Heart right ventricle (tissue), 16 donors: ENCODE measurements around the gene BRD9. TPM values are rescaled to one million over a fixed set of nuclear protein-coding genes. Genes with fewer than 3 reads are reported as not detected.
"Not testable (repeated sequence)": the region's sequence is repeated elsewhere in the genome, so short reads cannot be mapped to it uniquely, and the experiment has no call there.

Experiments used
- ATAC-seq, 8 donors: fragments of 200-7000 bp; cut with Tn5 transposase; one replicate each; pipeline ENCODE4 v1.9.1; 2020; ENCODE audit warnings: mild to moderate bottlenecking in 8 of 8, moderate library complexity in 8 of 8, moderate number of reproducible peaks in 1 of 8
- DNase-seq, 2 donors: peaks; one replicate each; pipeline ENCODE4 v3.0.0-alpha.2; 2020
- H3K27ac ChIP-seq, 10 donors: fragments of 200-600 bp; sonication (generic) in 2 of 10; one replicate each; pipeline versions ENCODE4 v1.5.0 to v1.8.0; 2020 to 2022; ENCODE audit warnings: mild to moderate bottlenecking in 3 of 10
- H3K27me3 ChIP-seq, 7 donors: fragments of 200-600 bp; one replicate each; pipeline ENCODE4 v1.8.0; 2021 to 2022; ENCODE audit warnings: mild to moderate bottlenecking in 2 of 7
- H3K36me3 ChIP-seq, 9 donors: fragments of 200-600 bp; sonication (generic) in 1 of 9; one replicate each; pipeline versions ENCODE4 v1.5.0 to v1.8.0; 2020 to 2022; ENCODE audit warnings: mild to moderate bottlenecking in 2 of 9
- H3K4me1 ChIP-seq, 9 donors: fragments of 200-600 bp; sonication (generic) in 1 of 9; one replicate each; pipeline versions ENCODE4 v1.5.0 to v1.8.0; 2020 to 2022; ENCODE audit warnings: mild to moderate bottlenecking in 4 of 9
- H3K4me3 ChIP-seq, 10 donors: fragments of 200-600 bp; sonication (generic) in 2 of 10; one replicate each; pipeline versions ENCODE4 v1.5.0 to v1.8.0; 2020 to 2022; ENCODE audit warnings: mild to moderate bottlenecking in 7 of 10, moderate library complexity in 2 of 10
- H3K9me3 ChIP-seq, 11 donors: fragments of 200-600 bp in 10 of 11; sonication (generic) in 2 of 11; one replicate each; pipeline versions ENCODE4 v1.5.0 to v1.8.0; 2013 to 2022; ENCODE audit warnings: mild to moderate bottlenecking in 2 of 11, control low read depth in 1 of 11, moderate library complexity in 1 of 11
- CTCF ChIP-seq, 9 donors: fragments of 200-600 bp; sonication (generic) in 2 of 9; IDR thresholded peaks; one replicate each; pipeline versions ENCODE4 v1.5.0 to v1.8.0; 2021 to 2022; ENCODE audit warnings: antibody characterized with exemption in 9 of 9, mild to moderate bottlenecking in 5 of 9, moderate library complexity in 1 of 9
- WGBS, 2 donors: extraction: QIAGEN DNeasy Blood & Tissue Kit; methylation state at CpG; one replicate each; pipeline ENCODE4 v1.1.7; 2013; ENCODE audit warnings: inconsistent platforms in 1 of 2; 5-methylcytosine and 5-hydroxymethylcytosine counted together
- intact Hi-C, 10 donors: fragments of 100-400 bp; cut with DNase I; formaldehyde crosslinking; loops; one replicate each; pipeline versions ENCODE4 v1.11.1 to v1.14.2; 2022
- polyA plus RNA-seq, 2 donors: library from polyadenylated mRNA; stranded (reverse); fragments of 200-250 nt; gene quantifications; one replicate each; pipeline ENCODE4 v1.2.3, GENCODE V29; 2013
- total RNA-seq, 10 donors: library from RNA; stranded (reverse); fragmentation: NEBNext Ultra II Directional in 3 of 10; extraction: Animal tissue kit (Norgen Biotek cat#: 25700) in 3 of 10; gene quantifications; one replicate each; pipeline versions ENCODE4 v1.2.1 to v1.2.4, GENCODE V29; 2021 to 2023
- donor health status: Arrhythmogenic right ventricular cardiomyopathy.
- donor health status: ischemic (EF 13 %, LVEDD 7.1; RV severe dilation, severe dysfunction).
- donor health status: healthy with polysubstance abuse.
- donor health status: DM: no; HTN: yes; CAD: no.
- donor health status: DM: no; HTN: no; CAD: no.
- donor health status: ischemic (EF 25% LVEDD 6.9; RV normal size, moderate dysfunction).
- donor health status: ischemic (EF 25% LVEDD 5.7; RV mildly dilated, moderate dysfunction).
- donor health status: healthy.
- donor health status: DM: yes; HTN: yes; CAD: no.
- donor health status: Ischemic cardiomyopathy.
- donor health status: ischemic (EF 35%, LVEDD 5.7; RV mildly dilated, moderate dysfunction).
- donor health status: nonischemic (EF 11% LVEDD 7.7; RV severe dilation, severe dysfunction).
- donor health status: DM: yes; HTN: yes; CAD: no.
- donor health status: PGD.
- donor health status: ischemic (EF 29% LVEDD 5.4; RV normal size, mild dysfunction).
- donor health status: nonischemic (EF 23%, LVEDD 6.1; RV moderate dilation, normal function).

BRD9 gene
- total and polyA plus RNA-seq, 12 donors, result 16.7 to 42.6 (median 26.0) TPM

- Histone ChIP-seq H3K9me3 (peaks cover 0 to 6% (median 0%) of the 10 kb centered on the region in 11 donors), H3K4me1 (peaks cover 0 to 15% (median 8%) of the 10 kb centered on the region in 9 donors), H3K4me3 (no peak overlapping the region), H3K27me3 (peaks cover 0 to 38% (median 22%) of the 10 kb centered on the region in 7 donors), H3K36me3 (peaks cover 0 to 7% (median 0%) of the 10 kb centered on the region in 9 donors), H3K27ac (no peak overlapping the region)
- ATAC-seq (no peak), DNase-seq (no peak)
- no peak for TF ChIP-seq CTCF (IDR thresholded peaks at IDR 0.05)
- 92 to 95% methylated on average over 9 of the region's 9 CpGs for WGBS, 2 donors
- intact Hi-C loops, result loop anchor here in 8 of 10 donors (2.0 to 10.0 kb wide), 9 partner anchors 86 to 723 kb away; partner anchors contain the start of gene NKD2 (in 1 of the 8)
Measured at GRCh38 chr5:921456-922435, 29.1 kb upstream of the BRD9 start.

- 89 to 90% methylated on average over 7 of the region's 7 CpGs for WGBS, 2 donors
- intact Hi-C loops, result loop anchor here in 7 of 10 donors (5.0 to 10.0 kb wide), 8 partner anchors 87 to 724 kb away; partner anchors contain the start of gene NKD2 (in 1 of the 7)
- H3K36me3 ChIP-seq, result peaks cover 0 to 19% (median 0%) of the 10 kb centered on the region in 9 donors
- H3K9me3 ChIP-seq, result peaks cover 0 to 6% (median 0%) of the 10 kb centered on the region in 11 donors
- peaks cover 0 to 6% (median 0%) of the 10 kb centered on the region in 9 donors for H3K4me1 ChIP-seq
- H3K27ac ChIP-seq, result no peak overlapping the region
- DNase-seq (no peak), ATAC-seq (no peak)
- no peak for TF ChIP-seq CTCF (IDR thresholded peaks at IDR 0.05)
- H3K4me3 ChIP-seq, result no peak overlapping the region
- H3K27me3 ChIP-seq, result peaks cover 0 to 25% (median 9%) of the 10 kb centered on the region in 7 donors
Measured at GRCh38 chr5:920321-920720, 27.7 kb upstream of the BRD9 start.

- 91% methylated on average over 9 of the region's 9 CpGs for WGBS, 2 donors
- H3K27me3 ChIP-seq, result peaks cover 0 to 17% (median 2%) of the 10 kb centered on the region in 7 donors
- DNase-seq, result no peak
- H3K9me3 ChIP-seq, result peaks cover 0 to 6% (median 0%) of the 10 kb centered on the region in 11 donors
- peaks cover 0 to 27% (median 0%) of the 10 kb centered on the region in 9 donors for H3K36me3 ChIP-seq
- no peak for TF ChIP-seq CTCF (IDR thresholded peaks at IDR 0.05)
- H3K4me1 ChIP-seq, result peaks cover 0 to 6% (median 0%) of the 10 kb centered on the region in 9 donors
- intact Hi-C loops, result no loop called here
- ATAC-seq, result no peak
- H3K27ac ChIP-seq, result no peak overlapping the region
- no peak overlapping the region for H3K4me3 ChIP-seq
Measured at GRCh38 chr5:919356-920000, 26.9 kb upstream of the BRD9 start.

GRCh38 chr5:918717-919116, 26.1 kb upstream of the BRD9 start:
- H3K27ac ChIP-seq, H3K27me3 ChIP-seq, intact Hi-C loops, DNase-seq, H3K9me3 ChIP-seq, H3K4me1 ChIP-seq, ATAC-seq, H3K4me3 ChIP-seq: not testable (repeated sequence)
- 98 to 99% methylated on average over 5 of the region's 5 CpGs for WGBS, 2 donors
- H3K36me3 ChIP-seq, result peaks cover 0 to 31% (median 0%) of the 10 kb centered on the region in 9 donors
